RKO (cell line): Measurements from ENCODE around the gene PDGFRB.
A peak's percentile ranks its signal among the peaks of the same experiment; 100 is the strongest.

Experiments
- DNase-seq: peaks from one replicate; pipeline ENCODE4 v3.0.0-alpha.2; 2016; ENCODE audit warnings: low spot score

PDGFRB gene

DNA sequence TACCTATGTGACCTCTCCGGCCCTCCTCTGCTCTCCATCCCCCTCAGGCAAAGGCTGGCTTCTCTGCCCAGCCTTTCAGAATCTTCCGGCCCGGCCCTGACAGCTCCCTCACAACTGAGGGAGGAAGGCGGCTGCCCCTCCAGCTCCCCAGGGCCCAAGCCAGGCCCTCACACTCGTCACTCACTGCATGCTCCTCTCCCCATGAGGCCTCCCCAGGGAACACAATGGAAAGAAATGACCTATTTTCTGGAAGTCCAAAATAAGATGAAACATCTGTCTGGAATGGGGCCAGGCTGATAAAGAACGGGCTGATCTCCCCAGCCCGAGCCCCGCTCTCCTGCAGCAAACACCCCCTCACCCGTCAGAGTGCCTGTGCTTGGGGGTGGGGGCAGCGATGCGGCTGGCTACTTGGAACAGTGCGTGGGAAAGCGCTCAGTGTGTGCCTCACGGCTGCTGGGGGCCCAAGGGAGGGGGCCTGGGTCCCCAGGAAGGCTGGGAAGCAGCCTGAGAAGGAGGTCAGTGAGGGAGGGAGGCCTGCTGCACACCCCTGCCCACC is 11.3 kb downstream of the PDGFRB start:
- DNase-seq: no peak

DNA sequence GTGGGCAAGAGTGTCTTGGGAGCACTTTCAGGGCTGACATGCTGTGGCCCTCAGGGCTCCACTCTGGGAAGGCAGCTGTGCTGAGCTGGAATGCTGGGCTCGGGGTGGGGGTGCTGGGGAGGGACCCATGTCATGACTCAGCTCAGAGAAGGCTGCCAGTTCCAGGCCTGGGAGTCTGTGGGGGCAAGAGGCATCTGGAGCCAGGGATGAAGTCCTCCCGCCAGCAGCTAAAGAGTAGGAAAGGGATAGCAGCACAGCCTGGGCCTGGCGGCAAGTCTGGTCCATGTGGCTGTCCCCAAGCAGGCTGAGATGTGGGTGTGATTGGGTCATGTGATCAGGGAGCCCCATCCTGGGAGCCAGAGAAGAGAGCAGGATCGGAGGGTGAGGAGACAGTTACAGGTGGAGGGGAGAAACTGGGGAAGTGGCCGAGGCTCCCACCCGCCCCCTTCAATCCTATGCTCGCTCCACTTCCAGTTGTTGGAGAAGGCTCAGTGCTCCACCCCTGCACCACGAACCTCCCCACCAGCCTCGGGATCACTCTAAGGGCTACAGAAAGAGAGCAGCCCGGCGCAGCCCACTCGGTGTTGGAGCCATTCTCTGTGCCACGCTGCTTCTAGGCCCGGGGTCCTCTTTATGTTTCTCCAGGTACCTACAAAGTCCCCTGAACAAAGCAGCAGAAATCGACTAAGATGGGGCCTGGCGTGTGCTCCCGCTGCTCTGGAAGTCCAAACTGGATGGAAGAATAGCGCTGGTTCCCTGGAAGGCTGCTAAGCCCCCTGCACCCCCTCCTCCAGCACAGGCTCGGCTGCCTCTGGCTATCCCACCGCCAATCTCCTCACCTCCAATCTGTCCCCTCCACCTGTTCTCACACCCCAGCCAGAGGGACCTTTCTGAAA is 12.0 kb downstream of the PDGFRB start:
- DNase-seq: peak; percentile 27

DNA sequence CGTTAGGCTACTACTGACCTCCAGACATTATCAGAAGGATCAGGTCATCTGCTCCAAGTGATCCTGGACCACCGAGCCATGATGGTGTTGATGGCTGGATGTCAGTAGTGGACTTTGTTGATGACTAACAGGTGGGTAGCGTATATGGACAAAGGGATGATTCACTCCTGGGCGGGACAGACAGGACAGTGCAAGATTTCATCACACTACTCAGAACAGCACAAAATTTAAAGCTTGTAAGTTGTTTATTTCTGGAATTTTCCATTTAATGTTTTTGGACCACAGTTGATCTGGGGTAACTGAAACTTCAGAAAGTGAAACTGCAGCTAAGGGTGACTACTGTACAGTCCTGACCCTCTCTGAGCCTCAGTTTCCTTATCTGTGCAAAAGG is 12.7 kb downstream of the PDGFRB start:
- DNase-seq: peak; percentile 80

DNA sequence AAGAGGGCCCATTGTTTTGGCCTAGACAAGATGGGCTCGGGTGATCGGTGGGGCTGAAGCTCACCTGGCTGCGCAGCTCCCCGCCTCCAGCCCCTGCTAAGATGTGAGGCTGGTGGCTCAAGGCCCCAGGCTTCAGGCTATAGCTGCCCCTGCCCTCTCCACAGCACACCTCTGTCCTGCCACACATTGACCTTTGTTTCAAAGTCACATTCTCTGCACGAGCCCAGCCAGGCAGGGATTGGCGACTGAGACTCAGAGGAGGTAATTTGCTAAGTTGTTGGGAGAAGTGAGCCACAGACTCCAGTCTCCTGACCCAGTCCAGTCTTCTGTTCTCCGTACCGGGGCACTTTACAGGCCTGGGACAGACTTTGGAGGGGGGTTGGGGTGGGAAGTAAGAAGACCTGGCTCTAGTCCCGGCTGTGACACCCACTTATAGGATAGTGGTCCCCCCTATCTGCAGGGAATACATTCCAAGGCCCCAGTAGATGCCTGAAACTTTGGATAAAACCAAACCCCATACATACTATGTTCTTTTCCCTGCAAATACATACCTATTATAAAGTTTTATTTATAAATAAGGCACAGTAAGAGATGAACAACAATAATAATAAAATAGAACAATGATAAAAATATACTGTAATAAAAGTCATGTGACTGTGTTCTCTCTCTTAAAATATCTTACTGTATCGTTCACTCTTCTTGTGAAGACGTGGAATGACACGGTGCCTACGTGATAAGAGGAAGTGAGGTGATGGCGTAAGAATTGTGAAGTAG is 13.3 kb downstream of the PDGFRB start:
- no peak for DNase-seq

DNA sequence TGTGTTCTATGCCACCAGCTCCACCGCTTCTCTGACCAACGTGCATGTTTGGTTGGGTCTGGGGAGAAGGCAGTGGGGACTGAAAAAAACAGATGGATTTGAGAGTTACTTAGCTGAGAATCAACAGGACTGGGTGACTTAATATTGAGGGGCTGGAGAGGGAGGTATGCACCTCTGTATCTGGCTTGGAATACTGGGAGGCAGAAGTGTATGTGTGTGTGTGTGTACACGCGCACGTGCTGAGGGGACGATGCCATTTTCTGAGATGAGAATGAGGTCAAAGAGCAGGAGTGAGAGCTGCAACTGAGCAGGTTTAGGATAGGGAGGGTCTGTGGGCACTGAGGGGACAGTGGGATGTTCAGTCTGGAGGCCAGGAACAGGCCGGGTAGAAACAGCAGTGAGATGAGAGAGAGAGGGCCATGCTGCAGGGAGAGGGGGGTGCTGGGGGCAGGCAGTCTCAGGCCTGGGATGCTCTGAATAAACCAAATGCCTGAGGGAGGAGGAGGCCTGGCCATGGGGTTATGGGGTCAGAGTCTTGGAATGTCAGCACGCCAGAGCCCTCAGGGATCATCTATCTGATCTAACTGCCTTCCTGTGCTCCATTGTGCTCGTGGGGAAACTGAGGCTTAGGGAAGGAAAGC is 14.0 kb downstream of the PDGFRB start:
- no peak for DNase-seq

DNA sequence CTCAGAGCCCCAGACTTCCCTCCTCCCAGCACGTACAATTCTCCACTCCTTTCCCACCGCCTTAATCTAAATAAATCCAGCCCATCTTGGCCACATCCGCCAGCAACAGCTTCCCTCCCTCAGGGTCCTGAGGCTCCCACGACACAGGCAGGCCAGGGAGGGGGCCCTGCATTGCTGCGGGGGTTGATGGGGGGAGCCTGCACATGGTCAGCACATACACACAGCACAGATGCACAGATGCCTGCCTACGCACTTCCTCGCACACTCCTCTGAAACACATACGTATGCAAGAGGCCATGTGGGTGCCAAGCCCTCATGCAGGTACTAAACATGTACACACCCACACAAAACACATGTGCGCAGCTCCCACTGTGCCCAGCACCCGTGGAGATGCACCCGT is 14.8 kb downstream of the PDGFRB start:
- DNase-seq: no peak

DNA sequence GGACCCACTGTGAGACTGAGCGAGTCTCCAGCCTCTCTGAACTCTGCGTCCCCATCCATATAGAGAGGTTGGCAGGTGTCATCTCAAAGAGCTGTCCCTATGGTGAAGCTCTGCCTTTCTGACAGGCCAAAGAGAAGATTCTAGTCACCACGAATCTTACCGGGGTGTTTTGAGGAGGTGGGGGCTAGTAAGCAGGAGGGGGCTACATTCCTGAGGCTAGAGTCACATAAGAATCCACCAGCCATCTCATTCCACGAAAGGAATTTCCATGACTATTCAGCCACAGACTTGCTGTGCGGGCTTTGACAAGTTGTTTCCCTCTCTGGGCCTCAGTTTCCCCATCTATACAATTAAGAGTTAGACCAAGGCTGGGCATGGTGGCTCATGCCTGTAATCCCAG is 16.3 kb downstream of the PDGFRB start:
- DNase-seq: no peak

DNA sequence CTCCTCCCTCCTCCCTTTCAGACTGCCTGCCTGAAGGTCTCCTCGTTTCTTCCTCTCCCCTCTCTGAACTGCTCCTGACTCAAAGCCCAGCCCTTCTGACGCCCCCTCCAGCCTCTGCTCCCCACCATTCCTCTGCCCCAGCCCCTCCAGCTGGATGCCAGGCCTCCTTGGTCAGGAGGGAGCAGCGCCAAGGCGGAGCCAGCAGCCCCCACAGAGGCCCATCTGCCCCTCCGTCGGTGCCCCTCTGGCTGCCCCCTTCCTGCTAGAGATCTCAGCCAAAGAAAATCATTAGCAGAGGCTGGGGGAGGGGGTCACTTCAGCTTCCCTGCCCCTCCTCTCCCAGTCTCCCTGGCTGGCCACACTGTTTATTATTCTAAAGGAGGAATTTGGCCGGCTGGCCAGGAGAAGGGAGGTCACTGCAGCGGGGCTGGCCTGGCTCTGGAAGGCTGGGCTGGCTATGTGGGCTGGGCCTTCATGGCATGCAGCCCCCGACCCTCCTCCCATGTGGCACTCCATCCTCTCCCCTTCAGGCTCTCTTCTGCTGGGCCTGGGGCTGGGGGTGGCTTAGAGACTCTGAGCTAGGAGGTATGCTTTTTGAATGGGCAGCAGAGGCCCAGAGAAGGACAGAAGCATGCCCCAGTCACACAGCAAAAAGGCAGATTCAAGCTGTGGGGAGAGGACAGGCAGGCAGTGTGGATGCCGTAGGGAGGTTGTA is 16.9 kb downstream of the PDGFRB start:
- DNase-seq: no peak

DNA sequence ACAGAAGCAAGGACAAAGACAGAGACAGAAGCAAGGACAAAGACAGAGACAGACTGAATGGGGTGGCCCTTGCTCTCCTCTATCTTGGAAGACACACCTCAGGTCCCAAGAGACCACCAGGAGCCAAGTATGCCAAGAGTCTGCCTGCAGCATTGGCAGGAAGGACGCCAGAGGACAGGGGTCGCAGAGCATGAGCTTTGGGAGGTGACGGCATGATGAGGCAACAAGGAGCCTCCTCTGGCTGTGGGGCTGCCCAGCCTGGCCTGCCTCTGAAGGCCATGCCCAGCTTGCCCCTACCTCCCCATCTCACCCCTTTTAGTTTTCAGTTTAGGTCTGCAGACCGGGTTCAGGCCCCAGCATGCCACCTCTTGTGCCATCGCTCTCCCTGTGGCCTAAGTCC is 17.6 kb downstream of the PDGFRB start:
- DNase-seq: no peak

DNA sequence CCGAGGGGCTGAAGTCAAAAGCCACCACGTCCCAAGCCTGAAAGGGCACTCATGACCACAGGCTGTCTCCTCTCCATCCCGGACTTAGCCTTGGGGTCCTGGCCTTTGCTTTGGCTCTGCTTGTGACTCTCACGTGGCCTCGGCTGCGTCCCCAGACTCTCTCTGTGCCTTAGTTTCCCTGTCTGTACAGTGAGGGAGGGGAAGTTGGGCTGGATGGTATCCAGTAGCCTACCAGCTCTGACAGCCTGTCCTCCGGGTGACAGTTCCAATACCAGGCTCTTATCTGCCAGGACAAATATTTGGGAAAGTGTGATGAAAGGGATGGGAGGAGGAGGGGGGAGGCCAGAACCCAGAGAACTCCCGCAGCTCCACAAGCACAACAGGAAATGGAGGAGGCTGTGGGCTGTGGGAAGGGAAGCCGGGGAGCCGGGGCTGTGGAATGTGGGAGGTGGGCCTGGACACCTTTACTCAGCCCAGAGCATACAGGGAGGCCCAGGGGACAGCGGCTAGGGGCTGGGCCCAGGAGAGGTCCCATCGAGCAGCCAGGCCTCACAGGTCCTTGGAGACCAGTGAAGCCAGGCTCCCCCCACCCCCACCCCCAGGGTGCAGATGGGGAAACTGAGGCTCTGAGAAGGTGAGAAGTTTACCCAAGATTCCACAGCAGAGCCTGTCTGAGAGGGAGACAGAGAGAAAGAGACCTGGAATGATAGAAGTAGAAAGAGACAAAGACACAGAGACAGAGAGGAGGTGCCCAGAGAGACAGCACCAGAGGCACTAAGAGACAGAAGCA is 18.3 kb downstream of the PDGFRB start:
- DNase-seq: no peak

DNA sequence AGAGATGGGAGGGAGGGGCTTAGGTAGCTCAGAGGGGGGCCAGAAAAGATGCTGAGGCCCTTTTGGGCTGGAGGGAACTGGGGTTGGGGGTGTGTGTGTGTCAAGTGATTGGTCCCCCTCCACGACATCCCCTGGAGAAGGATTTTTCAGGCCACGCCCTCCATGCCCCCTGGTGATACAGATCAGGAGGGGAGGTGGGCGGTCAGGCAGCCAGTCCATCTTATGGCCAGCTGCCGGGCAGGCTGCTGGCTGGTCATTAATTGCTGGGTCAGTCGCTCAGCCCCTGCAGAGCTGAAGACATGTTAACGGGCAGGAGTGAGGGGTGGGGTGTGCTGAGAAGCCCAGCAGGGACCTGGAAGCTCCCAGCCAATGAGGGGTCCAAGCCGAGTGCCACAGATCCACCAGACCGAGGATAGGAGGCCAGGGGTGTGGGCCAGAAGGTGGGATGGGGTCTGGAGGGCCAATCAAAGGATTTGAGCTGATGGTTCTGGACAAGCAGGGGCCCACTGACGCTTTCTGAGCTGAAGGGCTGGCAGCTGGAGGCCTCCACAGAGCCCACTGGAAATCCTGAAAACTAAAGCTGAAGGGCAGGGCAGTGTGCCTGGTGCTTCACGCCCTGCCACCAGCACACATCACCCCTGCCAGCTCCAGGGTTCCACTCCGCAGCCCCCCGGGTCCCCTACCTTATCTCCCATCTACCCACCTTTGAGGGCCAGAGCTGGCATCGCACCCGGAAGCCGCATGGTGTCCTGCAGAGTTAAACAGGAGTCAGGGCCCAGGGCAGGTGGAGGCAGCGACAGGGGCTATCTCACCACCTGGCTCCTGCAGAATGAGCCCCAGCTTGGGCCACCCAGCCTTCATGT is 19.1 kb downstream of the PDGFRB start:
- DNase-seq: no peak

DNA sequence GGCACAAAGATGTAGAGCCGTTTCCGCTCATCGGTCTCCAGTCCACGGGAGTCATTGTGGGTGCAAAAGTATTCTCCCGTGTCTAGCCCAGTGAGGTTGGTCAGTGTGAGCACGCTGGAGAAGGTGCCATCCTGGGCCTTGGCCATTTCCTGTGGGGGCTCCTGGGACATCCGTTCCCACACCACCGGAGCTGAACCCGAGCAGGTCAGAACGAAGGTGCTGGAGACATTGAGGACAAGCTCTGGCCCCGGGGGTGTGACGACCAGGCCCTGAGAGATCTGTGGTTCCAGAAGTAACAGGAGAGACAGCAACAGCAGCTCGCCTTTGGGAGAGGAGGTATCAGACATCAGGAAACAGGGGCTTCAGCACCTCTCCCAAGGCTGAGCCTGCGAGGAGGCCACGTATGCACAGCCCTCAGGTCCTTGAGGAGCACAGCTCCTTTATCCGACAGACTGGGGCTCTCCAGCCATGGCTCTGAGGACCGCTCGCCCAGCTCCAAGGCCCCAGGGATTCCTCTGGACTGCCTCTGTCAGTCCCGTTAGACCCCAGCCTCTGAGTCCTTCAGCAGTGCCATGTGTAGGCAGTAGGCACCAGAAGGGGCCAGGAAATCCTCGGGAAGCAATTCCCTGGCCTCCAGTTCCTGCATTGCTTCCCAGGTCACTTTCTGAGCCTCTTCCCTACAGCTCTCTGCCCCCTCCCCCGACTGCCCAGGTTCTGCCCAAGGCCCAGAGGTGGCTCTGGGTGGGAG is 19.9 kb downstream of the PDGFRB start:
- no peak for DNase-seq

DNA sequence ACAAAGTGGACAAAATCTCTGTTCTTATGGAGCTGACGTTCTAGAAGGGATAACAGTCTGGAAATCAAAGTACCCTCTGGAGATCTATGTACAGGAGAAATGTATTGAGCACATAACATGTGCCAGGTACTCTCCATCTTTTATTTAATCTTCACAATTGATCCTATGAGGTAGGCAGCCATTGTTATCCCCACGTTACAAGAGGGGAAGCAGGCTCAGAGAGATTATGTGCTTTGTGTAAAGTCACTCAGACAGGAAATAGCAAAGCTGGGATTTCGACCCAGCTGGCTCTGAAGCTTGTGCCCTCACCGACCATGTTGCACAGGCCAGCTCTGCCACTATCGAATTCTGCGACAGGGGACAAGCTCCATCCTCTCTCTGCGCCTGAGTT is 21.5 kb downstream of the PDGFRB start:
- no peak for DNase-seq

DNA sequence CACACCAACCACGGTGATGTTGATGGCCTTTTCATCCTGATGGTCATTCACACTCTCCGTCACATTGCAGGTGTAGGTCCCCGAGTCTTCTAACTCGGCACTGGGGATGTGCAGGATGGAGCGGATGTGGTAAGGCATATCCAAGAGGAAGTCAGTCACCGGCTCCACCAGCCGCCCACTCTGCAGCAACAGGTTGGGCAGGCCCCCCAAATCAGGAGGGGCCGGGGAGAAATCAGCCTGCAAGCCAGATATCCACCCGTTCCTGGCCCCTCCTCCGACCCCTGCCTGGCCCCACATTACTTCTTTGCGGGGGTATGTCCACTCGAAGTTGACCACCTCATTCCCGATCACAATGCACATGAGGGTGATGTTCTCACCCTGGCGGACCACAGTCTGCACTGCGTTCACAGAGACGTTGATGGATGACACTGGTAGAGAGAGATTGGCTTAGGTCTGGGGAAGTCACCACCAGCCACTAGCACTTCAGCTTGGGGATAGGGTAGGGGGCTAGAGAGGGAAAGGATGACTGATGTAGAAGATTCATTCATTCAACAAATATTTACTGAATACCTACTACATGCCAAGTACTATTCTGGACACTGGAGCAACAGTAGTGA is 22.0 kb downstream of the PDGFRB start:
- no peak for DNase-seq

DNA sequence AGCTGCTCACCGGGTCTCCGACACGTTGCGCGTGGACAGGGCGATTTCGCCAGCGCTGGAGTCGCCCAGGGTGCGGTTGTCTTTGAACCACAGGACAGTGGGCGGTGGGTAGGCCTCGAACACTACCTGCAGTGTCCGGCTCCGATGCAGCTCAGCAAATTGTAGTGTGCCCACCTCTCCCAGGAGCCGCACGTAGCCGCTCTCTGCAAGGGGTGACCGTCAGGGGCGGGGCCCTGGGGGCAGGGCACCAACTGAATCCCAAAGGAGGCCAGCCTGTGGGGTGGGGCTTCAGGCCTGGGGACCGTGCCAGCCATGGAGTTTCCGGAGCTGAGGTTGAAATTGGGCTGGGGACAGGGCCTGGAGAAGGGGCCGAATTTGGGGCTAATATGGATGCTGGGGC is 22.9 kb downstream of the PDGFRB start:
- DNase-seq: no peak

DNA sequence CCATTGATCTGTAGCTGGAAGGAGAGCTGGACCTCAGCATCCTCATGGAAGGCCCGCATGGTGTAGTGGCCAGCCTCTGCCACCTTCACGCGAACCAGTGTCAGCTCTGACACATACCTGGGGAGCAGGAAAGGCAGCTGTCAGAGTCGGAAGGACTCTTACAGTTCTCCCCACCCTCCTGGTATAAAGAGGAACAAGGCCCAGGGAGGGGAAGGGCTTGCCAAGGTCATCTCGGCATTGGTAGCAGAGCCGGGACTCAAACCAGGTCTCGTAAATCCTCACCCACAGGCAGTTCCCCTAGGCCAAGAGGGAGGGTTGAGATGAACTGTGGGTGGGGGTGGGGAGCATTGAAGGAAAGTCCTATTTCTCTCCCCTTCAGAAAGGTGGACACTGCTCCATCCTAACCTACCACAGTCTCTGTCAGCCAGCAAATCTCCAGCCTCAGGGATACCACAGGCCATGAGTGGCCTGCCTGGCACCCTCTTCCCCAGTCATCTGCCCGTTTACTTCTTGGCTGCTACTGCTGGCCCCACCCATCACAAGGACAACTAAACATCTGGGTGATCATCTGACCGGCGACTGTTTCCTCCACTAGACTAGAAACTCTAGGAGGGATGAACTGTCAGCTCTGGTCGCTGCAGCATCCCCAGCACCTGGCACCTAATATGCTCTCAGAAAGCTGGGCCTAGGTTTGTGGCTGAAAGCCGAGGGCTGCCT is 23.5 kb downstream of the PDGFRB start:
- DNase-seq: no peak

DNA sequence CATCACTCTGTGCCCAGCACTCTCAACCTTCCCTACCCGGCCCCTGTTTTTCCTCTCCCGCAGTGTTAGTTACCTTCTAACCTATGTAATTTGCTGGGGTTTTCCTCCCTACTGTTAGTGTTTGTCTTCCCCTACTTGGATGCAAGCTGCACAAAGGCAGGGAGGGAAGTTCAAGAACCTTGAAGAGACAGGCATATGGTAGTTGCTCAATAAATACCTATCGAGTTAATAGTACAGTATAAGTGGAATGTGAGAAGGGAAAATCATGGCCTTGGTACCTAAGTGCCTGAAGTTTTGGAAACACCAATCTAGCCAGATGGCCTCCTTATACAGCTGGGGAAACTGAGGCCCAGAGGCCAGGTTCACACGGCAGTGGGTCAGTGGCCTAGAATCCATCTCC is 24.2 kb downstream of the PDGFRB start:
- DNase-seq: no peak

DNA sequence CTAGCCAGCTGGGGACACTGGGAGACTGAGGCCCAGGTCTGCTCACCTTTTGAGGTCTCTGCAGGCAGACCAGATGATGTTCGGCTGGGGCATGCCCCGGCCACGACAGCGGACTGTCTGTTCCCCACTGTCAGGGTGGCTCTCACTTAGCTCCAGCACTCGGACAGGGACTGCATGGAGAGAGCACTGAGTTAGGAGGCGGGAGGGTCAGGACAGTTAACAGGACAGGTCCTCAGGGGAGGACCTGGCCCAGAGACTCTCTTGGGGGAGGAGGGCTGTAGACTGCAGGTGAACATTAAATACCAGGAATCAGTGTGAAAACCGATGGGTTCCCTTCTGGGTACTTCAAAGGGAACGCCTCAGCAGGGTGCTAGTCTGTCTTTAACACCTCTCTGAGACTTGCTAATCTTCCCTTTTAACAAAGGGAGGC is 25.1 kb downstream of the PDGFRB start:
- no peak for DNase-seq
